Osteocyte (in vitro differentiated cells): ENCODE results near the gene GRB14. TPM values are rescaled to one million over a fixed set of nuclear protein-coding genes. Genes with fewer than 3 reads are reported as not detected.
A peak's percentile ranks its signal among the peaks of the same experiment; 100 is the strongest.

ENCODE experiments used
- DNase-seq: peaks from one replicate; pipeline ENCODE4 v3.0.0; 2021; ENCODE audit warnings: mixed read lengths; ENCODE audit not compliant: unreplicated experiment; ENCODE audit errors: extremely low spot score
- H3K27ac Mint-ChIP-seq: one replicate; pipeline ENCODE4 v1.8.0; 2021; ENCODE audit warnings: mild to moderate bottlenecking, mixed read lengths; ENCODE audit not compliant: unreplicated experiment
- H3K27me3 Mint-ChIP-seq: one replicate; pipeline ENCODE4 v1.8.0; 2021; ENCODE audit warnings: mixed read lengths; ENCODE audit not compliant: unreplicated experiment
- H3K36me3 Mint-ChIP-seq: one replicate; pipeline ENCODE4 v1.8.0; 2021; ENCODE audit warnings: mixed read lengths; ENCODE audit not compliant: unreplicated experiment
- H3K4me1 Mint-ChIP-seq: one replicate; pipeline ENCODE4 v1.8.0; 2021; ENCODE audit warnings: mixed read lengths; ENCODE audit not compliant: unreplicated experiment
- H3K4me3 Mint-ChIP-seq: one replicate; pipeline ENCODE4 v1.8.0; 2021; ENCODE audit warnings: mild to moderate bottlenecking, moderate library complexity, mixed read lengths; ENCODE audit not compliant: unreplicated experiment
- H3K9me3 Mint-ChIP-seq: one replicate; pipeline ENCODE4 v1.8.0; 2021; ENCODE audit warnings: mixed read lengths; ENCODE audit not compliant: unreplicated experiment
- CTCF ChIP-seq: fragments of 200-600 bp; sonication (generic); IDR thresholded peaks from 2 replicates; pipeline ENCODE4 v1.5.0; 2021; ENCODE audit warnings: antibody characterized with exemption, mild to moderate bottlenecking, moderate library complexity
- total RNA-seq: library from RNA; stranded (reverse); gene quantifications from 2 replicates; pipeline ENCODE4 v1.2.1, GENCODE V29; 2021

The GRB14 gene
- total RNA-seq, 1 donor from 2014 or later = 0.83 TPM

- Mint-ChIP-seq H3K27ac (no peak overlapping the region), H3K4me1 (peaks cover 55% of the 10 kb centered on the region), H3K9me3 (no peaks in the 10 kb centered on the region), H3K27me3 (no peaks in the 10 kb centered on the region), H3K4me3 (no peak overlapping the region), H3K36me3 (no peaks in the 10 kb centered on the region)
- no peak for DNase-seq
- TF ChIP-seq CTCF = no peak
Measured at GRCh38 chr2:164561991-164562390, 59.3 kb downstream of the GRB14 start.

GRCh38 chr2:164561416-164561815 lies 59.9 kb downstream of the GRB14 start:
- Mint-ChIP-seq H3K4me3 (no peak overlapping the region), H3K27me3 (no peaks in the 10 kb centered on the region), H3K36me3 (no peaks in the 10 kb centered on the region), H3K27ac (no peak overlapping the region), H3K9me3 (no peaks in the 10 kb centered on the region), H3K4me1 (peaks cover 52% of the 10 kb centered on the region)
- TF ChIP-seq CTCF = no peak
- no peak for DNase-seq

GRCh38 chr2:164560902-164561301 lies 60.4 kb downstream of the GRB14 start:
- Mint-ChIP-seq H3K27me3 (no peaks in the 10 kb centered on the region), H3K36me3 (no peaks in the 10 kb centered on the region), H3K4me3 (no peak overlapping the region), H3K27ac (no peak overlapping the region), H3K4me1 (peaks cover 49% of the 10 kb centered on the region), H3K9me3 (no peaks in the 10 kb centered on the region)
- no peak for TF ChIP-seq CTCF
- no peak for DNase-seq

GRCh38 chr2:164560181-164560792 lies 61.0 kb downstream of the GRB14 start:
- DNase-seq = no peak
- H3K27me3 Mint-ChIP-seq = no peaks in the 10 kb centered on the region
- peaks cover 44% of the 10 kb centered on the region for H3K4me1 Mint-ChIP-seq
- H3K36me3 Mint-ChIP-seq = no peaks in the 10 kb centered on the region
- peak; percentile 82 for TF ChIP-seq CTCF
- no peak overlapping the region for H3K4me3 Mint-ChIP-seq
- no peak overlapping the region for H3K27ac Mint-ChIP-seq
- H3K9me3 Mint-ChIP-seq = no peaks in the 10 kb centered on the region

- Mint-ChIP-seq H3K27me3 (no peaks in the 10 kb centered on the region), H3K4me3 (no peak overlapping the region), H3K9me3 (no peaks in the 10 kb centered on the region), H3K27ac (peak overlapping the region; percentile 12), H3K36me3 (no peaks in the 10 kb centered on the region), H3K4me1 (peaks cover 33% of the 10 kb centered on the region)
- no peak for DNase-seq
- no peak for TF ChIP-seq CTCF
Measured at GRCh38 chr2:164558450-164558849, 62.8 kb downstream of the GRB14 start.
